ENCODE data around the gene DNAH9. TPM values are rescaled to one million over a fixed set of nuclear protein-coding genes. Genes with fewer than 3 reads are reported as not detected.

DNAH9 gene
- total and polyA plus RNA-seq, 12 donors = 0.06 to 0.10 TPM; not detected in 10

DNA sequence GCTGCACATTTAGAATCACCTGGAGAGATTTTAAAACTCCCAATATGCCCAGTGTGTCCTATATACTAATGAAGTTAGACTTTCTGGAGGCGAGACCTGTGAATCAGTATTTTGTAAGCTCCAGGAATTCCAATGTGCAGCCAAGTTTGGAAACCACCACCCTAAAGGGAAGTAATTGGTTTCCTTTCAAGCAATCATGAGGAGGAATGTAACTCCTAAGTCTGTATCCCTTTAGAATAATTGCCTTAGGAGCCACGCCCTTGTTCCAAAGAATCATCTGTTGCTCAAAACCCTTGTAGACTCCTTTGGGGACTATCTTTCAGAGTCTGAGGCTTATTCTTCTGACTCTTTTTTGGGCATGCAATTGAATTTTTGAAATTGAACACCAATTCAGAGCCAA lies 84.4 kb downstream of the DNAH9 start:
- TF ChIP-seq CTCF (IDR thresholded peaks at IDR 0.05) = no peak
- intact Hi-C loops (cut with DNase I) = no loop called here
- WGBS, 2 donors = 55 to 66% methylated on average over 2 of the region's 2 CpGs

DNA sequence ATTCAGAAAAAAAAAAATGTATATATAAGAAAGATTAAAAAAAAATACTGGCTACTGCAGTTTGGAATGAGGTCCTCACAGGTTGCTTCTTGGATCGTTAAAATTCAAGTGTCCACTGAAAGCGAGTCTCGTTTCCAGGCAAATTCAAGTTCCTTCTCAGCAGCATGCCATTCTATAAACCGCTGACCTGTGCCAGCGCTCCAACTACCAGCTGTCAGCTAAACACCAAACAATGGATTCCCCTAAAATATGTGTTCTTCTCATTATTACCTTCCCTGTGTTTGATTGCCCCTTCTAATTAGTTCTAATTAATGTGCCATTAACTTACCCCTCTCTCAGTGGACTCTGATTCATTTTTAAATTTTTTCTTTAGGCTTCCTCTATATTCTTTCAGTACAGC lies 92.4 kb downstream of the DNAH9 start:
- no peak for TF ChIP-seq CTCF (IDR thresholded peaks at IDR 0.05)
- Histone ChIP-seq H3K27me3 (peaks cover 0 to 7% (median 0%) of the 10 kb centered on the region in 7 donors), H3K4me3 (no peak overlapping the region), H3K36me3 (no peaks in the 10 kb centered on the region), H3K27ac (no peak overlapping the region), H3K4me1 (no peaks in the 10 kb centered on the region), H3K9me3 (no peaks in the 10 kb centered on the region)
- ATAC-seq (no peak), DNase-seq (no peak)
- intact Hi-C loops (cut with DNase I) = loop anchor here in 1 of 10 donors (5.0 kb wide), 1 partner anchor 52 kb away; no protein-coding TSS in a partner anchor
- 79 to 80% methylated on average over 5 of the region's 5 CpGs for WGBS, 2 donors

More for the DNA sequence above, 84.4 kb downstream of the DNAH9 start:
- Histone ChIP-seq H3K4me1 (peaks cover 0 to 12% (median 0%) of the 10 kb centered on the region in 9 donors), H3K27ac (no peak overlapping the region), H3K36me3 (no peaks in the 10 kb centered on the region), H3K27me3 (no peaks in the 10 kb centered on the region), H3K9me3 (no peaks in the 10 kb centered on the region), H3K4me3 (no peak overlapping the region)
- ATAC-seq (peak in 2 of 8 donors; percentile 24 to 37), DNase-seq (no peak)

- 96 to 99% methylated on average over 9 of the region's 9 CpGs for WGBS, 2 donors
- H3K36me3 ChIP-seq = no peaks in the 10 kb centered on the region
- intact Hi-C loops (cut with DNase I) = loop anchor here in 1 of 10 donors (5.0 kb wide), 1 partner anchor 50 kb away; no protein-coding TSS in a partner anchor
Measured at GRCh38 chr17:11692688-11693087, 94.4 kb downstream of the DNAH9 start.

DNA sequence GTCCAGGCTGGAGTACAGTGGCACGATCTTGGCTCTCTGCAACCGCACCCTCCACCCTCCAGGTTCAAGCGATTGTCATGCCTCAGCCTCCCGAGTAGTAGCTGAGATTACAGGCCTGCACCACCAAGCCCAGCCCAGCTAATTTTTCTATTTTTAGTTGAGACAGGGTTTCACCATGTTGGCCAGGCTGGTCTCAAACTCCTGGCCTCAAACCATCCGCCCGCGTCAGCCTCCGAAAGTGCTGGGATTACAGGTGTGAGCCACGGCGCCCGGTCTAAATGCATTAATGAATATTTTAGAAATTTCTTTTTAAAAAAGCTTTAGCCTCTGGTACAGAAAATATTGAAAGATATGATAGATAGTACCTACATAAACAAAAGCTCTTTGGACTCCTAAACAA lies 95.0 kb downstream of the DNAH9 start:
- Histone ChIP-seq H3K9me3 (peaks cover 0 to 5% (median 0%) of the 10 kb centered on the region in 11 donors), H3K4me3 (no peak overlapping the region), H3K4me1 (no peaks in the 10 kb centered on the region), H3K36me3 (no peaks in the 10 kb centered on the region), H3K27me3 (peaks cover 0 to 5% (median 0%) of the 10 kb centered on the region in 7 donors), H3K27ac (no peak overlapping the region)
- TF ChIP-seq CTCF (IDR thresholded peaks at IDR 0.05) = no peak
- ATAC-seq (no peak), DNase-seq (no peak)
- WGBS, 2 donors = 87 to 91% methylated on average over 11 of the region's 11 CpGs
- intact Hi-C loops (cut with DNase I) = loop anchor here in 1 of 10 donors (5.0 kb wide), 1 partner anchor 49 kb away; no protein-coding TSS in a partner anchor

More at GRCh38 chr17:11692688-11693087, 94.4 kb downstream of the DNAH9 start:
- no peak overlapping the region for H3K4me3 ChIP-seq
- peaks cover 0 to 7% (median 0%) of the 10 kb centered on the region in 7 donors for H3K27me3 ChIP-seq
- no peak for DNase-seq
- H3K27ac ChIP-seq = no peak overlapping the region
- ATAC-seq = no peak
- H3K9me3 ChIP-seq = peaks cover 0 to 5% (median 0%) of the 10 kb centered on the region in 11 donors
- TF ChIP-seq CTCF (IDR thresholded peaks at IDR 0.05) = no peak
- H3K4me1 ChIP-seq = no peaks in the 10 kb centered on the region
